Panc1 (cell line): ENCODE data around the gene DLGAP1.

Experiments
- POLR2AphosphoS5 ChIP-seq: IDR thresholded peaks from 2 replicates; pipeline ENCODE4 v1.6.1; 2012; ENCODE audit warnings: mild to moderate bottlenecking, low read depth, low read length, moderate library complexity
- REST ChIP-seq, 2 experiments: IDR thresholded peaks; 2 replicates each; pipeline ENCODE4 v1.6.1; 2011 to 2012; ENCODE audit warnings: low read depth in 2 of 2, control low read depth in 1 of 2, low read length in 1 of 2, mild to moderate bottlenecking in 1 of 2, moderate library complexity in 1 of 2; ENCODE audit not compliant: insufficient read depth in 1 of 2
- SIN3A ChIP-seq: IDR thresholded peaks from 2 replicates; pipeline ENCODE4 v1.6.1; 2012; ENCODE audit warnings: low read depth, mild to moderate bottlenecking, low read length, moderate library complexity, borderline replicate concordance; ENCODE audit not compliant: insufficient read depth
- TF ChIP-seq, protein P1 (sequence below): fragments of 450-650 bp; IDR thresholded peaks from 2 replicates; pipeline ENCODE4 v1.5.1; 2017; ENCODE audit warnings: mild to moderate bottlenecking

- TF ChIP-seq REST (IDR thresholded peaks at IDR 0.05; ENCODE audit: insufficient read depth in 1 of 2, low read depth in 2 of 2, low read length in 1 of 2), result no peak
- peak; percentile 48 for TF ChIP-seq POLR2AphosphoS5
- TF ChIP-seq, protein P1, sequence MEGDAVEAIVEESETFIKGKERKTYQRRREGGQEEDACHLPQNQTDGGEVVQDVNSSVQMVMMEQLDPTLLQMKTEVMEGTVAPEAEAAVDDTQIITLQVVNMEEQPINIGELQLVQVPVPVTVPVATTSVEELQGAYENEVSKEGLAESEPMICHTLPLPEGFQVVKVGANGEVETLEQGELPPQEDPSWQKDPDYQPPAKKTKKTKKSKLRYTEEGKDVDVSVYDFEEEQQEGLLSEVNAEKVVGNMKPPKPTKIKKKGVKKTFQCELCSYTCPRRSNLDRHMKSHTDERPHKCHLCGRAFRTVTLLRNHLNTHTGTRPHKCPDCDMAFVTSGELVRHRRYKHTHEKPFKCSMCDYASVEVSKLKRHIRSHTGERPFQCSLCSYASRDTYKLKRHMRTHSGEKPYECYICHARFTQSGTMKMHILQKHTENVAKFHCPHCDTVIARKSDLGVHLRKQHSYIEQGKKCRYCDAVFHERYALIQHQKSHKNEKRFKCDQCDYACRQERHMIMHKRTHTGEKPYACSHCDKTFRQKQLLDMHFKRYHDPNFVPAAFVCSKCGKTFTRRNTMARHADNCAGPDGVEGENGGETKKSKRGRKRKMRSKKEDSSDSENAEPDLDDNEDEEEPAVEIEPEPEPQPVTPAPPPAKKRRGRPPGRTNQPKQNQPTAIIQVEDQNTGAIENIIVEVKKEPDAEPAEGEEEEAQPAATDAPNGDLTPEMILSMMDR, result no peak
- no peak for TF ChIP-seq SIN3A
Observed at GRCh38 chr18:3447068-3447894, 1007.8 kb downstream of the DLGAP1 start.
